Stimulated activated CD4-positive, alpha-beta T cell treated with anti-CD3 and anti-CD28 coated beads, Interleukin-4, amount 100 ng/mL, for 48 hours (primary cell): ENCODE measurements around the gene MARK2.
A peak's percentile ranks its signal among the peaks of the same experiment; 100 is the strongest.

Experiments
- DNase-seq, 2 donors: peaks; one replicate each; pipeline ENCODE4 v3.0.0-alpha.2; 2020; ENCODE audit warnings: low read depth in 2 of 2

The MARK2 gene

DNA sequence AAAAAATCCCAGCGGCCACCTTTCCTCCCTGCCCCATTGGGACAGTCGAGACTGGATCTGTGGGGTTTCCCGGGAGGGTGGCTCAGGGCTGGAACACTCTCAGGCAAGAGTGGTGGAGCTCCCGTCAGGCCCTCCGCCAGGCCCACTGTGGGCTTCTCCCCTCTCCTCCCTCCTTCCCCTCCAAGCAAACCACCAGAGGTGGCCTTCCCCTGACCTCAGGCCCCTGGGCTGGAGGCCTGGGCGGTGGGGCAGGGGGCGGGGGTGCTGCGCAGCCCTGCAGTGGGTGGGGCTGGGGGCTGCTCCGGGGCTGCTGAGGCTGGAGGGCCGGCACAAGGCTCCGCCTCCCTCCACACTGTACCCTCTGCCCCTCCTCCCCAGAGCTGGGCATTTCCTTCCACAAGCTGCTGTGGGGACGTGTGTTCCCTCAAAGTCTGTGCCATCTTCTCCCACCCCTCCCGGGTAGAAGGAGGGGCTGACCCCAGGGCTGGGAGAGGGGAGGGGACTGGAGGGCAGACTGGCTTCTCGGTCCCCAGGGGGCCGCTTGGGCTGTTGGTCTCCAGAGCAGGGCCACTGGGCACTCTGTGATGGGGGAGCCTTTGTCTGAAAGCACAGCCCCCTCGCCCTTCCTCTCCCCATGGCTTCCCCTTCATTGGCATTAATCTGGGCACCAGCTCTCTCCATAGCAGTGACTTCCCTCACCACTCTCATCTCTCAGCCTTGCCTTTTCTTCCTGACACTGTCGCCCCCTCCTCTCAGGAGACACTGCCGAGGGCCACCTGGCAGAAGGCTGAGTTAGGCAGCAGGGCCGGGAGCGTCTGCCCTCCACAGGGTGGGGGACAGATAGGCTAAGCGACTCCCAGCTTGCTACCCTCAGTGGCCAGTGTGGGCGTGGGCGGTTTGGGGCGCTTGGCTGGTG, 70.9 kb downstream of the MARK2 start:
- DNase-seq: no peak

- no peak for DNase-seq
These were observed 71.8 kb downstream of the MARK2 start for GRCh38 chr11:63910675-63911074.

DNA sequence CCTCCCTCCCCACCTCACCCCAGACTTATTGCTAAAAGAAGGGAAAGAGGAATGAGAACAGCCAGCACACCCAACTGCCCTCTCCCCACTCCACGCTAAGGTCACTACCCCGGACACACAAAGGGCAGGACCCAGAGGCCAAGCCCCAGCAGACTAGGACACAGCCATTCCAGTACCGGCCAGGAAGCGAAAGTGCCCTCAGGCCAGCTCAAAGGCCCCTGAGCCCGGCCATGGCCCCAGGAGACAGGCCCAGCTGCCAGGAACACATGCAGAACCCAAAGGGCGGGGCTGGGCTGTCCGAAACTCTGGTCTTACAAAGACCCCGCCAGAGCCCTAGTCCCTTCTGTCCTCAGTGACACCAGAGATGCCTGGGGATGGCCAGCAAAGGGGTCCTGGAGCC, 72.5 kb downstream of the MARK2 start:
- DNase-seq: no peak

GRCh38 chr11:63911876-63912275, 73.0 kb downstream of the MARK2 start:
- no peak for DNase-seq

GRCh38 chr11:63912678-63913077, 73.8 kb downstream of the MARK2 start:
- no peak for DNase-seq

DNA sequence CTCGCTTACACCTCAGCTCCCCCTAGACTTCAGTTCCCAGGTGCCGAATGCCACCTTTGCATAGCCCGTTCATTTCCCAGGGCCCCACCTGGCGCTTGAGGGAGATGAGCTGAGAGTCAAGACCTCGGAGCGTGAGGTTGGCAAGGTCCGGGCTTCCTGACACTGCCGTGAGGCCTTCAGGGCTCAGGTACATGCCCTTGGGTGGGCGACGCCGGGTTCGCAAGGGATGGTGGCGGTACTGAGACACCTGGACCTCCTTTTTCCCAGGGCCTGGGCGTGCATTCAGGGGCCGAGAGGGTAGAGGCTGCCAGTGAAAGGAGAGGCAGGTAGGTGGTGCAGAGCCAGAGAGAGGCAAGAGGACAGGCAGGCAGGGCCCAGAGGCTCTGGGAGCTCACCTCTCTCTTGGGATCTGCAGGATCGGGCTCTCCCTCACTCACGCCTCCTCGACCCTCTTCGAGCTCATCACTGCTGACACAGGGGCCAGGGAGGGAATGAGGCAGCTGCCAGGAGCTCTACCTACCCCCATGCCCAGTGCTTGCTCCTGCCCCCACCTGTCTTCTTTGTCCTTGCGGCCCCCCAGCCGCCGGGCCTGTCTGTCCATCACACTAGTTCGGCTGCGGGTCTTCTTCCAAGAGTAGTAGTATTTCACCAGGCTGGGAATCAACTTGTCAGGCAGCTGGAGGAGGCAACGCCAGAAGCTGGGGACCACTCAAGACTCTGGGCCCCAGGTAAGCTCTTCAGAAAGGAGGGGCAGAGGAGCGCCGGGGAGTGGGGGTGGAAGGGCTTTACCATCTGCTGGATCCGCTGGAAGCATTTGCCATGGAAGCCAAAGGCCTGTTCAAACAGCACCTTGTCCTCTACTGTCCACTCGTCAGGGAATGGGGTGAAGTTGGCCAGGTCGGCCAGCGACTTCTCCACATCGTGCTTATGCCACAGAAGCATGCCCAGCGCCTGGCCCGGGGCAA, 75.2 kb downstream of the MARK2 start:
- DNase-seq: no peak

DNA sequence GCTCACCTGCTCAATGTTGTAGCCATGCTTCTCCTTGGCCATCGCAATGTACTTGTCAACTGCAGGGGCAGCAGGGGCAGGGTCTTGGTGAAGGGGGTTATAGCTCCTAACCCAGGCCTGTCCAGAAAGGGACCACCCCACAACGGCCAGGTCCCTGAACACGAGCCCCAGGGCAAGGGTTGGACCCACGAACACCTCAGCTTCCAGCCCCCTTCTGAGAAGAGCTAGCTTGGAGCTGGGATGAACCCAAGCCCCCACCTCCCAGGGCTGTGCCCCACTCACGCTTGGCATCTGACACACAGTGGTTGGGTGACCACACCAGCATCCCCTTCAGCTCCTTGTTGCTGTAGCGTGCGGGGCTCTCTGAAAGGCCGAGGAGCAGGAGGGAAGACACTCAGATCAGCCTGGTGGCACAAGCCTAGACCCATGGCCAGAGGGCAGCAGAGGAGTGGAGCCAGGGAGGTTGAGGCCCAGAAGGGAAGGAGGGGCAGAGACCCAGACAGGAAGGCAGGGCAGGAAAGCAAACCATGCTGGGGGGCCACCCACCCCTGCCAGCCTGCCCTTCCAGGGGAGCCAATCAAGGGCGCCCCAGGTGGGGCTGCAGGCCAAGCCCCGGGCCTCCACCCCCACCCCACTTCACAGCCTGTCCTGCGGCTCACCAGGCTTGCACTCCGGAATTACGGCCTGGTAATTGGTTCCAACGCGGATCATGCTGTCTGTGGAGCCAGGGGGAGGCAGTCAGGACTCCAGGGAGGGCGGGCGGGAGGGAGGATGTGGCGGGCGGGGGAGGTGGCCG, 76.2 kb downstream of the MARK2 start:
- no peak for DNase-seq

- peak; percentile 36 to 42 for DNase-seq
These were observed 77.3 kb downstream of the MARK2 start for GRCh38 chr11:63915961-63916836.

GRCh38 chr11:63916837-63917691, 78.2 kb downstream of the MARK2 start, which contains the start of gene RCOR2:
Gene RCOR2, minus strand, starts transcription at chr11:63917164. Its CDS starts 708 bp downstream, at chr11:63916456.
- DNase-seq: peak; percentile 54 to 60

- no peak for DNase-seq
These were observed 79.0 kb downstream of the MARK2 start for GRCh38 chr11:63917692-63918506.

- no peak for DNase-seq
These were observed 79.7 kb downstream of the MARK2 start for GRCh38 chr11:63918507-63919191.

GRCh38 chr11:63919267-63920125, 80.6 kb downstream of the MARK2 start:
- no peak for DNase-seq

DNA sequence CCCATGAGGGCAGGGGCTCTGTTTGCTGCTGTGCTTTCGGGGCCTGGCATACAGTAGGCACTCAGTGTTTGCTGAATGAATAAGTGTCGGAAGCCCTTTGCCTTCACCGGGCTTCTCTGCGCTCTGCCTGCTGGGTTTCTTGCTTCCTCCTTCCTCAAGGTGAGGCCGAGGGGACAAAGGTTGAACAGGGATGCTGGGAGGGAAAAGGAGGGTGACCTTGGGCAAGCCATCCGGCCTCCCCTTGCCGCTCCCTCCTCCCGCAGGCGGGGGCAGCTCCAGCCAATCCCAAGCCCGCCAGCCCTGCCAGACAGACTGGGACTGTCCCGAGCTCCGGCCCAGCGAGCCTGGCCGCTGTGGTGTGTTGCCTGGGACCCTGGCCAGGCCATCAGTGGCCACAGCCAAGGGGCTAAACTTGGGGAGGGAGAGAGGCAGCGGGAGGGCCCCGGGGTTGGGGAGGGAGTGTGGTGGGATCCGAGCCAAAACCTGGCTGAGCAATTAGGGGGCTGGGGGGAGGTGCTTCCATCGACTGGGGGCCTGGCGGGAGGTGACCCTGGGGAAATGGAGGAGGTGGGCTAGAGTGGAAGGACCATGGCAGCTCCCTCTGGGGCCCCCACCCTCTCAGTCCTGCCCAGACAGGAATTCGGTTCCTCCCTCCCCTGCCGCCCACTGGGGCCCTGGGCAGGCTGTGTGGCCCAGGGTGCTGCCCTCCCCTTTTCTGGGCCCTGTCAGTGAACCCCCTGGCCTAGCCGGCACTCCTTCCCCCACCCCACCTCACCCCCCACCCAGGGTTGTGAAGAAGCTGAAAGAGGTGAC, 81.4 kb downstream of the MARK2 start:
- DNase-seq: no peak

- no peak for DNase-seq
These were observed 82.1 kb downstream of the MARK2 start for GRCh38 chr11:63920939-63921417.

DNA sequence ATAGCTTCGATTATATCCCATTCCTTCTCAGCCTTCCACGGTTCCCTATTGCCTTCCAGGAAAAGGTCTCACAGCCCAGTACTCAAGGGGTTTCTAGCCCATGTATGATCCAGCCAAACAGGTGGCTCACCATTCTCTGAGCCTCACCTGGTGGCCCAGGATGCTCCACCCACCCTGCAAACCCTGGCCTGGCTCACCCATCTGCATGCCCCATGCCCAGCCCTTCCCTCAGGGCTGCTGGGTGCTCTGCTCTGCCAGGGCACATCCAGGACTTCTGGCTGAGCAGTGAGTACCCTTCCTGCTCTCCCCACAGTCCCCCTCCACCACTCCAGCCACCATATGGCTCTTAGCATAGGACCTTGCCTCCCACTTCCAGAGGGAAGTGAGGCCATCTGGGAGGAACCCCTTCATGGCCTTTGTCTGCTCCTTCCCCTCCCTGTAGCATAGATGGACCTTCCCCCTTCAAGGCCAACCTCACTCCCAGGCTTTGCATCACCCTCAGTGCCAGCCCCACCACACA, 83.8 kb downstream of the MARK2 start:
- DNase-seq: no peak

GRCh38 chr11:63923319-63923718, 84.4 kb downstream of the MARK2 start:
- no peak for DNase-seq
